GM12878 (cell line): Measurements from ENCODE around the gene TBC1D12. TPM values are rescaled to one million over a fixed set of nuclear protein-coding genes. Genes with fewer than 3 reads are reported as not detected.

Experiments used
- ATAC-seq: fragments of 200-7000 bp; cut with Tn5 transposase; 3 replicates; pipeline ENCODE4 v1.9.1; 2020; ENCODE audit warnings: mild to moderate bottlenecking, moderate library complexity
- BruUV-seq: library from RNA; stranded (reverse); fragments of 400-500 nt; replicated peaks from 2 replicates; lab custom pipeline; 2021; lab: Mats Ljungman, UMichigan
- CTCF ChIA-PET: fragments of 300-600 bp; sonication (Branson Sonifier 250); formaldehyde crosslinking; extraction: SDS; loops from one replicate; lab custom pipeline; 2021; ENCODE audit warnings: inconsistent platforms; lab: Yijun Ruan, JAX
- POLR2A ChIA-PET: fragments of 350-600 bp; formaldehyde crosslinking; extraction: SDS; loops from one replicate; lab custom pipeline; 2021; ENCODE audit warnings: inconsistent platforms; lab: Charles Lee
- RAD21 ChIA-PET: fragments of 300-600 bp; sonication (Branson Sonifier 250); formaldehyde crosslinking; loops from one replicate; lab custom pipeline; 2023; ENCODE audit warnings: antibody characterized with exemption; ENCODE audit not compliant: unreplicated experiment; lab: Charles Lee
- SMC1A ChIA-PET: fragments of 300-600 bp; sonication (Branson Sonifier 250); formaldehyde crosslinking; loops from one replicate; lab custom pipeline; 2023; ENCODE audit not compliant: unreplicated experiment, uncharacterized antibody; lab: Charles Lee
- DNase-seq: peaks from one replicate; pipeline ENCODE4 v3.0.0-alpha.2; 2011; ENCODE audit warnings: low read depth, low spot score
- FAIRE-seq: peaks from 3 replicates; lab custom pipeline; 2011; peaks lifted over from hg19 to GRCh38; lab: Jason Lieb, UNC
- H2AFZ ChIP-seq: 2 replicates; pipeline ENCODE4 v1.6.0; 2011; ENCODE audit warnings: low read depth, low read length, control low read depth; ENCODE audit not compliant: control insufficient read depth
- H3K27ac ChIP-seq: 2 replicates; pipeline ENCODE4 v1.5.1; 2011; ENCODE audit warnings: control low read depth; ENCODE audit not compliant: control insufficient read depth, insufficient read depth
- H3K27me3 ChIP-seq, 2 experiments: replicated peaks in 1 of 2; 2 replicates each; pipeline versions ENCODE4 v1.6.0 to v1.6.1; 2011; ENCODE audit warnings: low read length in 1 of 2; ENCODE audit not compliant: control insufficient read depth in 2 of 2, insufficient read depth in 2 of 2
- H3K36me3 ChIP-seq, 2 experiments: 2 replicates each; pipeline ENCODE4 v1.5.1; 2011; ENCODE audit warnings: low read length in 1 of 2; ENCODE audit not compliant: control insufficient read depth in 2 of 2, insufficient read depth in 2 of 2
- H3K4me1 ChIP-seq: 2 replicates; pipeline ENCODE4 v1.6.1; 2011; ENCODE audit warnings: mild to moderate bottlenecking, low read length, moderate library complexity, mixed read lengths; ENCODE audit not compliant: control insufficient read depth, insufficient read depth
- H3K4me2 ChIP-seq: 2 replicates; pipeline ENCODE4 v1.6.0; 2011; ENCODE audit warnings: control low read depth; ENCODE audit not compliant: control insufficient read depth, insufficient read depth
- H3K4me3 ChIP-seq: fragments of 200-600 bp; sonication (generic); 2 replicates; pipeline ENCODE4 v1.5.1; 2016
- H3K79me2 ChIP-seq: 2 replicates; pipeline ENCODE4 v1.6.0; 2011; ENCODE audit warnings: low read length; ENCODE audit not compliant: control insufficient read depth, insufficient read depth
- H3K9ac ChIP-seq: 2 replicates; pipeline ENCODE4 v1.8.0; 2011; ENCODE audit warnings: low read length, control low read depth, mixed read lengths; ENCODE audit not compliant: control insufficient read depth, insufficient read depth
- H3K9me3 ChIP-seq: replicated peaks from 3 replicates; pipeline ENCODE4 v1.5.1; 2011; ENCODE audit warnings: mild to moderate bottlenecking, low read length; ENCODE audit not compliant: control insufficient read depth, insufficient read depth
- H4K20me1 ChIP-seq: 2 replicates; pipeline ENCODE4 v1.6.0; 2011; ENCODE audit not compliant: control insufficient read depth, insufficient read depth
- IKZF1 ChIP-seq: fragments of 450-650 bp; conservative IDR thresholded peaks from 2 replicates; pipeline ENCODE4 v1.6.1; 2017; ENCODE audit warnings: antibody characterized with exemption, mild to moderate bottlenecking
- NR2F1 ChIP-seq: fragments of 450-650 bp; conservative IDR thresholded peaks from 2 replicates; pipeline ENCODE4 v1.6.1; 2017; ENCODE audit warnings: mild to moderate bottlenecking
- WRNIP1 ChIP-seq: IDR thresholded peaks from 2 replicates; pipeline ENCODE4 v1.6.1; 2011; ENCODE audit warnings: low read depth, low read length, improper control_type of control experiment, borderline replicate concordance
- ZZZ3 ChIP-seq: IDR thresholded peaks from 2 replicates; pipeline ENCODE4 v1.6.1; 2011; ENCODE audit warnings: low read depth; ENCODE audit not compliant: control insufficient read depth, insufficient read length
- WGBS: methylation state at CpG from one replicate; pipeline ENCODE4 v1.1.6; 2016; ENCODE audit warnings: low lambda C conversion rate; ENCODE audit not compliant: insufficient replicate concordance, insufficient coverage; ENCODE audit errors: missing lambda C conversion rate; 5-methylcytosine and 5-hydroxymethylcytosine counted together
- in situ Hi-C: fragments of 300-500 bp; cut with MboI; formaldehyde crosslinking; loops from 9 replicates; pipeline ENCODE4 v1.14.3; 2018; ENCODE audit warnings: mixed read lengths
- intact Hi-C: fragments of 100-400 bp; cut with micrococcal nuclease; formaldehyde crosslinking; loops from one replicate; pipeline ENCODE4 v1.14.2; 2022; ENCODE audit not compliant: unreplicated experiment
- polyA plus RNA-seq, 11 experiments: library from polyadenylated mRNA; depleted of rRNA in 4 of 11; unstranded in 6 of 11; stranded (reverse) in 5 of 11; fragments of >200 nt; fragmentation: Nextera tagmentation in 4 of 11; fragmentation: Illumina TruSeq in 1 of 11; extraction: Ambion mirVana in 4 of 11; extraction: Trizol in 1 of 11; gene quantifications; 1 replicate in 1 of 11; 2 replicates in 10 of 11; pipeline versions ENCODE4 v1.2.1 to v1.2.3, GENCODE V29; 2011 to 2016; ENCODE audit warnings: inconsistent platforms in 2 of 11, missing spikeins in 2 of 11, low read depth in 1 of 11
- total RNA-seq, 4 experiments: library from RNA; depleted of rRNA in 3 of 4; stranded (reverse); fragments of >200 nt in 3 of 4; fragmentation: Illumina TruSeq in 1 of 4; extraction: Trizol in 1 of 4; gene quantifications; 2 replicates each; pipeline versions ENCODE4 v1.2.1 to v1.2.3, GENCODE V29; 2013 to 2021
- TF ChIP-seq, protein P1 (sequence below): IDR thresholded peaks from 2 replicates; pipeline ENCODE4 v1.6.1; 2012; ENCODE audit warnings: low read length, inconsistent platforms

Gene TBC1D12
- total and polyA plus RNA-seq, 10 of the 15 experiments (the other 5 are each of a cell fraction or from before 2014, with no cell fraction given) = 2.6 to 7.5 (median 3.8) TPM

- H3K36me3 ChIP-seq = no peaks in the 10 kb centered on the region
- H3K79me2 ChIP-seq = no peaks in the 10 kb centered on the region; the same call in 1 of the 2 replicates
- H3K4me2 ChIP-seq = no peak overlapping the region
- no peak overlapping the region for H3K27ac ChIP-seq
- no peaks in the 10 kb centered on the region; the same call in 1 of the 3 replicates for H3K9me3 ChIP-seq
- ATAC-seq = no peak
- TF ChIP-seq NR2F1 (no peak), ZZZ3 (no peak), IKZF1 (no peak), WRNIP1 (no peak)
- TF ChIP-seq, protein P1, sequence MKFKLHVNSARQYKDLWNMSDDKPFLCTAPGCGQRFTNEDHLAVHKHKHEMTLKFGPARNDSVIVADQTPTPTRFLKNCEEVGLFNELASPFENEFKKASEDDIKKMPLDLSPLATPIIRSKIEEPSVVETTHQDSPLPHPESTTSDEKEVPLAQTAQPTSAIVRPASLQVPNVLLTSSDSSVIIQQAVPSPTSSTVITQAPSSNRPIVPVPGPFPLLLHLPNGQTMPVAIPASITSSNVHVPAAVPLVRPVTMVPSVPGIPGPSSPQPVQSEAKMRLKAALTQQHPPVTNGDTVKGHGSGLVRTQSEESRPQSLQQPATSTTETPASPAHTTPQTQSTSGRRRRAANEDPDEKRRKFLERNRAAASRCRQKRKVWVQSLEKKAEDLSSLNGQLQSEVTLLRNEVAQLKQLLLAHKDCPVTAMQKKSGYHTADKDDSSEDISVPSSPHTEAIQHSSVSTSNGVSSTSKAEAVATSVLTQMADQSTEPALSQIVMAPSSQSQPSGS = no peak
- no peaks in the 10 kb centered on the region for H3K27me3 ChIP-seq
- CTCF ChIA-PET = interaction anchor here (0.7 to 1.4 kb wide), 3 partner anchors 14 to 23 kb away, joined by 3 to 4 read pairs (median 3); no protein-coding TSS in a partner anchor
- WGBS = 76% methylated on average over 5 of the region's 5 CpGs
- no peak overlapping the region for H3K4me3 ChIP-seq
- POLR2A ChIA-PET = no interaction called here
- no peak for DNase-seq
- intact Hi-C loops = no loop called here
- in situ Hi-C loops = no loop called here
- FAIRE-seq = no peak
- no peak overlapping the region for H3K9ac ChIP-seq
- SMC1A ChIA-PET = interaction anchor here (0.7 to 2.8 kb wide), 3 partner anchors 10 to 104 kb away, joined by 3 to 10 read pairs (median 4); no protein-coding TSS in a partner anchor
- no peak overlapping the region for H2AFZ ChIP-seq
- peaks cover 5% of the 10 kb centered on the region; the same call in 1 of the 2 replicates for H3K4me1 ChIP-seq
- no peaks in the 10 kb centered on the region for H4K20me1 ChIP-seq
- RAD21 ChIA-PET = no interaction called here
- BruUV-seq = no TSS peak
Measured at GRCh38 chr10:94420516-94420915, 18.2 kb downstream of the TBC1D12 start.
